OCI-LY7 (cell line): ENCODE data around the gene MEAF6. TPM values are rescaled to one million over a fixed set of nuclear protein-coding genes. Genes with fewer than 3 reads are reported as not detected.

Experiments used
- BruUV-seq: library from RNA; stranded (reverse); fragments of 400-500 nt; replicated peaks from 2 replicates; lab custom pipeline; 2021; lab: Mats Ljungman, UMichigan
- CTCF ChIA-PET: fragments of 300-600 bp; sonication (Branson Sonifier 250); formaldehyde crosslinking; loops from one replicate; lab custom pipeline; 2022; ENCODE audit warnings: antibody characterized with exemption; ENCODE audit not compliant: unreplicated experiment; lab: Charles Lee
- POLR2A ChIA-PET: fragments of 300-600 bp; sonication (Branson Sonifier 250); formaldehyde crosslinking; loops from one replicate; lab custom pipeline; 2022; ENCODE audit warnings: antibody characterized with exemption; lab: Charles Lee
- DNase-seq: peaks from one replicate; pipeline ENCODE4 v3.0.0-alpha.2; 2015; ENCODE audit warnings: low spot score
- H2AFZ ChIP-seq: fragments of 200-600 bp; sonication (generic), shearing (Covaris generic); 2 replicates; pipeline ENCODE4 v1.6.1; 2014; ENCODE audit warnings: mild to moderate bottlenecking, antibody characterized with exemption, low read length, moderate library complexity
- H3K27ac ChIP-seq: fragments of 200-600 bp; sonication (generic); 2 replicates; pipeline ENCODE4 v1.5.1; 2014; ENCODE audit warnings: mixed run types, low read depth, mild to moderate bottlenecking, moderate library complexity, low read length, inconsistent platforms; ENCODE audit not compliant: poor library complexity, severe bottlenecking
- H3K36me3 ChIP-seq: fragments of 200-600 bp; sonication (generic); 2 replicates; pipeline ENCODE4 v1.6.1; 2014; ENCODE audit warnings: mild to moderate bottlenecking, antibody characterized with exemption, low read length, moderate library complexity, mixed read lengths; ENCODE audit not compliant: insufficient read depth
- H3K4me1 ChIP-seq: fragments of 200-600 bp; sonication (generic); 2 replicates; pipeline ENCODE4 v1.5.1; 2014; ENCODE audit warnings: mild to moderate bottlenecking, low read length; ENCODE audit not compliant: insufficient read depth, poor library complexity, severe bottlenecking
- H3K4me2 ChIP-seq: fragments of 200-600 bp; sonication (generic); 2 replicates; pipeline ENCODE4 v1.6.1; 2014; ENCODE audit warnings: mild to moderate bottlenecking, low read length
- H3K4me3 ChIP-seq: fragments of 200-600 bp; sonication (generic); 2 replicates; pipeline ENCODE4 v1.5.1; 2014; ENCODE audit warnings: mild to moderate bottlenecking, low read depth, low read length; ENCODE audit not compliant: poor library complexity, severe bottlenecking
- H3K79me2 ChIP-seq: fragments of 200-600 bp; sonication (generic); 2 replicates; pipeline ENCODE4 v1.6.1; 2016; ENCODE audit warnings: low read depth, mild to moderate bottlenecking, low read length, moderate library complexity, mixed read lengths; ENCODE audit not compliant: insufficient read depth
- H3K9me2 ChIP-seq: fragments of 200-600 bp; sonication (generic); 2 replicates; pipeline ENCODE4 v1.6.1; 2016; ENCODE audit warnings: mild to moderate bottlenecking, low read length, mixed read lengths; ENCODE audit not compliant: insufficient read depth
- H3K9me3 ChIP-seq: fragments of 200-600 bp; sonication (generic); 2 replicates; pipeline ENCODE4 v1.6.1; 2014; ENCODE audit warnings: mild to moderate bottlenecking, mixed run types, low read length, mixed read lengths
- H4K20me1 ChIP-seq: fragments of 200-600 bp; sonication (generic); 2 replicates; pipeline ENCODE4 v1.6.1; 2014; ENCODE audit warnings: mild to moderate bottlenecking, antibody characterized with exemption, low read length, moderate library complexity, mixed read lengths; ENCODE audit not compliant: insufficient read depth
- CTCF ChIP-seq: fragments of 200-600 bp; sonication (generic); conservative IDR thresholded peaks from 2 replicates; pipeline ENCODE4 v1.5.1; 2014; ENCODE audit warnings: mild to moderate bottlenecking, antibody characterized with exemption, low read length, moderate library complexity, mixed read lengths
- EZH2phosphoT487 ChIP-seq: fragments of 200-600 bp; sonication (generic); IDR thresholded peaks from 2 replicates; pipeline ENCODE4 v1.6.1; 2018; ENCODE audit warnings: low read depth, borderline replicate concordance, mild to moderate bottlenecking, mixed run types, antibody characterized with exemption, low read length, moderate library complexity, mixed read lengths
- intact Hi-C: fragments of 100-400 bp; cut with micrococcal nuclease; formaldehyde crosslinking; loops from one replicate; pipeline ENCODE4 v1.10.0; 2022; ENCODE audit not compliant: unreplicated experiment
- total RNA-seq, 2 experiments: library from RNA; depleted of rRNA in 1 of 2; stranded (reverse); fragments of >200 nt in 1 of 2; shearing (Covaris generic) in 1 of 2; gene quantifications; 2 replicates each; pipeline ENCODE4 v1.2.3, GENCODE V29; 2014 to 2022

The MEAF6 gene
- total RNA-seq, 2 experiments from 2014 or later = 69.8 to 74.3 TPM

- ChIA-PET CTCF (interaction anchor here (0.7 to 1.7 kb wide), 6 partner anchors 9 to 33 kb away, joined by 3 to 8 read pairs (median 7); partner anchors contain the start of genes MEAF6 and ZC3H12A), POLR2A (interaction anchor here (0.7 to 1.3 kb wide), 6 partner anchors 11 to 37 kb away, joined by 3 to 6 read pairs (median 4); no protein-coding TSS in a partner anchor)
- DNase-seq = peak; percentile 68
- Histone ChIP-seq H3K4me3 (no peak overlapping the region), H3K9me2 (no peaks in the 10 kb centered on the region), H3K4me2 (peak overlapping the region; percentile 4), H3K27ac (peak overlapping the region; percentile 29), H2AFZ (no peak overlapping the region), H3K4me1 (peaks cover 12% of the 10 kb centered on the region), H3K9me3 (no peaks in the 10 kb centered on the region), H3K36me3 (peaks cover 59% of the 10 kb centered on the region), H4K20me1 (no peaks in the 10 kb centered on the region), H3K79me2 (no peaks in the 10 kb centered on the region)
- intact Hi-C loops = loop anchor here (1.0 kb wide), 1 partner anchor 32 kb away; no protein-coding TSS in a partner anchor
- TF ChIP-seq EZH2phosphoT487 = no peak
- TF ChIP-seq CTCF = peak; percentile 97
- no TSS peak for BruUV-seq
These were observed 27.6 kb downstream of the MEAF6 start for GRCh38 chr1:37486680-37487618.

GRCh38 chr1:37485902-37486679 lies 28.5 kb downstream of the MEAF6 start:
- no peaks in the 10 kb centered on the region for H3K9me3 ChIP-seq
- H3K36me3 ChIP-seq = peaks cover 65% of the 10 kb centered on the region
- DNase-seq = no peak
- ChIA-PET CTCF (interaction anchor here (1.3 kb wide), 1 partner anchor 11 kb away, joined by 7 read pairs; the partner anchor contains the start of gene ZC3H12A), POLR2A (interaction anchor here (0.5 to 1.8 kb wide), 3 partner anchors 12 to 204 kb away, joined by 3 to 5 read pairs (median 4); partner anchors contain the start of gene ZC3H12A)
- no TSS peak for BruUV-seq
- no peaks in the 10 kb centered on the region for H3K9me2 ChIP-seq
- TF ChIP-seq CTCF (no peak), EZH2phosphoT487 (no peak)
- no peak overlapping the region for H3K4me3 ChIP-seq
- no peaks in the 10 kb centered on the region for H4K20me1 ChIP-seq
- H3K4me2 ChIP-seq = peak overlapping the region; percentile 4; the same call in 1 of the 2 replicates
- H3K27ac ChIP-seq = peak overlapping the region; percentile 29
- intact Hi-C loops = no loop called here
- H3K79me2 ChIP-seq = no peaks in the 10 kb centered on the region
- peaks cover 12% of the 10 kb centered on the region for H3K4me1 ChIP-seq
- H2AFZ ChIP-seq = no peak overlapping the region
